Jurkat, Clone E6-1 (cell line): ENCODE measurements around the gene BPI.
"Not testable (repeated sequence)": the region's sequence is repeated elsewhere in the genome, so short reads cannot be mapped to it uniquely, and the experiment has no call there.

ENCODE experiments used
- DNase-seq: peaks from one replicate; pipeline ENCODE4 v3.0.0-alpha.2; 2011; ENCODE audit warnings: low read depth, low spot score
- H3K4me3 ChIP-seq: 2 replicates; pipeline ENCODE4 v1.5.1; 2011; ENCODE audit warnings: mild to moderate bottlenecking, low read length, control low read depth, moderate library complexity

Gene BPI

GRCh38 chr20:38346741-38347140 lies 42.8 kb downstream of the BPI start:
- H3K4me3 ChIP-seq, result no peak overlapping the region
- DNase-seq, result no peak

DNA sequence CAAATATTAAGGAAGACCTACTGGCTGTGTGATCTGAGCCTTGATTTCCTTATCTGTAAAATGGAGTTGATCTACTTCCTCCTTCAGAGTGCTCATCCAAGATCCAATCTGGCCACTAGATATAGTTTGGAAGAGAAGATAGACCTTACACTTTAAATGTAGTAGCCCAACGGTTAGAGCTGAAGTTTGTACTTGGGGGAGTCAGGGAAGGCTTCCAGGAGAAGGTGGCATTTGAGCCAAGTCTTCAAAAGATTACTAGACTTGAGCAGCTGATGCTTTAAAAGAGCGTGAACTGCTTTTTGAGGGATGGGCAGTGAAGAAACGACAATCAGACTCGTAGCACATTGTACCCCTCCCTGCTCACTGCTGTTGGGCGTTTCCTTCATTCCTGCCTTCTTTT lies 45.9 kb downstream of the BPI start:
- no peak overlapping the region for H3K4me3 ChIP-seq

GRCh38 chr20:38350879-38351775 lies 47.2 kb downstream of the BPI start:
- no peak overlapping the region for H3K4me3 ChIP-seq
- no peak for DNase-seq

More for the DNA sequence above, 45.9 kb downstream of the BPI start:
- no peak for DNase-seq

GRCh38 chr20:38353316-38353715 lies 49.4 kb downstream of the BPI start:
- no peak for DNase-seq
- no peak overlapping the region for H3K4me3 ChIP-seq

DNA sequence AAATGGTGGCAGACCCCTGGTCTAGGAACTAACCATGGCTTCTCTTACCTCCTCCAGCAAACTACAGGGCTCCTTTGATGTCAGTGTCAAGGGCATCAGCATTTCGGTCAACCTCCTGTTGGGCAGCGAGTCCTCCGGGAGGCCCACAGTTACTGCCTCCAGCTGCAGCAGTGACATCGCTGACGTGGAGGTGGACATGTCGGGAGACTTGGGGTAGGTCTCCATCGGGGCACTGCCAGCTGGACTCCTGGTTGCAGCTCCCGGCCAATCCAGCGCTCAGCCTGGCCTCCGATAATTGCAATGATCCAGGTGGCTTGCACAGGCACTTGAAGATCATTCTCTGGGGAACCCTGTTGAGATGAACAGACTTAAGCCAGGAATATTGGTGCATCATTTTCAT lies 50.3 kb downstream of the BPI start:
- DNase-seq, result no peak
- no peak overlapping the region for H3K4me3 ChIP-seq

GRCh38 chr20:38355161-38356012 lies 51.4 kb downstream of the BPI start:
- no peak overlapping the region for H3K4me3 ChIP-seq
- no peak for DNase-seq

DNA sequence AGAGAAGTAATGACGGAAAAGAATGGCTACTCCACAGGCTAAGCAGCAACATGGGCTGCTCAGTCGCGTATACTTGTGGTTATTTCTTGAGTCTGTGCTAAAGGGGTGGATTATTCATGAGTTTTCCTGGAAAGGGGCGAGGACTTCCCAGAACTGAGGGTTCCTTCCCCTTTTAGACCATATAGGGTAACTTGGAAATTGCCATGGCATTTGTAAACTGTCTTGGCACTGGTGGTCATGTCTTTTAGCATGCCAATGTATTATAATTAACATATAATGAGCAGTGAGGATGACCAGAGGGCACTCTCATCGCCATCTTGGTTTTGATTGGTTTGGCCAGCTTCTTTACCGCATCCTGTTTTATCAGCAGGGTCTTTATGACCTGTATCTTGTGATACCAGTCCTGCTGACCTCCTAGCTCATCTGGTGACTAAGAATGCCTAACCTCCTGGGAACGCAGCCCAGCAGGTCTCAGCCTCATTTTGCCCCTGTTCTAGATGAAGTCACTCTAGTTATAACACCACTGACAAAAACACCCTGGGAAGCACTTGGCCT lies 53.8 kb downstream of the BPI start:
- no peak for DNase-seq
- no peak overlapping the region for H3K4me3 ChIP-seq

- no peak for DNase-seq
- H3K4me3 ChIP-seq, result no peak overlapping the region
Measured at GRCh38 chr20:38358556-38358955, 54.6 kb downstream of the BPI start.

DNA sequence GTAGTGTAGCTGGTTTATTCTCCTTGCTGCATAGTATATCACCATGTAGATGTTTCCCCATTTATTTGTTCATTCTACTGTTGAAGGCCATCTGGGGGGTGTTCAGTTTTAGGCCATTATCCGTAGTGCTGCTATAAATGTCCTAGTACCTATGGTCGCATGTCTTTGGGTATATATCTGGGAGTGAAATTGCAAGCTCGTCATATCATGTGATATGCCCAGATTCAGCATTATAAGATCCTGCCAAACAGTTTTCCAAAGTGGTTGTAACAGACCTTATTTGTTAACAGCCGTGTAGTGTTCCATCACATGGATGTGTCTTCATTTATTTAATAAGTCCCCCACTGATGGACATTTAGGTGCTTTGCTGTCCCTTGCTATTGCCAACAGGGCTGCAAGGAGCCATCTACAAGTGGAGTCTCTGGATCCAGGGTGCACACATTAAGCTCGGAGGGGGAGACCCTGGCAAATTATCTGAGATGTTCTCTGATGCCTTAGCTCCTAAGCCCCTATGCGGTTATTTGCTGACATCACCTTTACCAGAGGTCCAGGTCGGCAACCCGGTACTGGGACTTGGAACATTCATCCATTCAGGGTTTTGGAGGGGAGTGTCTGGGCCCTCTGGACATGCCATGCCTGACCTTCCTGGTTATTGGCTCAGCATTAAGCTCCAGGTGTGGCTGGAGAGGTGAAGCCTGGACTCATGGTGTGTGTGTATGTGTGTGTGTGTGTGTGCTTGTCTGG lies 59.2 kb downstream of the BPI start:
- no peak for DNase-seq
- H3K4me3 ChIP-seq, result no peak overlapping the region

DNA sequence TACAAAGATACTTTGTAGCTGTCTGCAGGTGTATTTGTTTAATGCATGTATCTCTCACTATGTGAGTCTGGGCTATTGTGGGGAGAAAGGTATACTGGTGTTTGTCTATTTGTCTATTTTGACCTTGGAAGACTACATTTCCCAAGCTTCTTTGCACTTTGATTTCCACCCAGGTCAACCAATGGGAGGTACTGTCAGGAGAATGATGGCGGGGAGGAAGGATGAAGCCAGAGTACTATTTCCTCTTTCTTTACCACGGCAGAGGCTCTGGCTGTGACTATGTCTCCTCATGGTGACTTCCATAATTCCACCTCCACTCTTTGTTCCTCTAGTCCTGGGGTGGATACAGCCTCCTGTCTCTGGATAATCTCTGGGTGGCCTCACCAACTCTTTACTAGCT lies 65.4 kb downstream of the BPI start:
- DNase-seq, result peak; percentile 27
- no peak overlapping the region for H3K4me3 ChIP-seq

GRCh38 chr20:38372806-38373205 lies 68.8 kb downstream of the BPI start:
- H3K4me3 ChIP-seq, result no peak overlapping the region
- DNase-seq, result no peak

DNA sequence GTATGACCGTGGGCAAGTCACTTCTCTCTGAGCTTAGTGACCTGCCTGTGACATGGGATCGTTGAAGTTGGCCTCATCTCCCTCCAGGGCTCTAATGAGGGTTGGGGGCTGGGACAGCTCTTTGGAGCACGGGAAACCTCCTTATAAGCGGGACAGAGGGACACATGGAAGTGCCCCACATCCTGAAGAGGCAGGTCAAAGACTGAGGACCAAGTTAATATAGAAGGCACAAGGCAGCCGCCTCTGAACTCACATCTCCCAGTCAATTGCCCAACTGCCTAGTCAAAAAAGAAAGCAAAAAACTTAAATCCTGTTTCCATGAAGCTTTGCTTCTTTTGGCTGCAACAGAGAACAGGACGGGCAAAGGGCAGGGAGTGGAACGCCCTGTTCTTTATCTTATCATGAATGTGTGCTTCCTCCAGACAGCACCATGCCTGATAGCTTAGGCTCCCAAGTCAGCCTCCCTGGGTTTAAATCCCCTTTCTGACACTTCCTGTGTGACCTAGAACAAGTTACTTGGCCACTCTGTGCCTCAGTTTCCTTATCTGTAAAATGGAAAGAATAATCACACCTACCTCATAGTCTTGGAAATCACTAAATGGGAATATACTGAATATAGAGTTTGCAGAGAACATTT lies 69.4 kb downstream of the BPI start:
- no peak overlapping the region for H3K4me3 ChIP-seq
- no peak for DNase-seq

GRCh38 chr20:38373898-38374297 lies 69.9 kb downstream of the BPI start:
- DNase-seq, result no peak
- no peak overlapping the region for H3K4me3 ChIP-seq

- no peak for DNase-seq
- H3K4me3 ChIP-seq, result no peak overlapping the region
Measured at GRCh38 chr20:38377039-38377685, 73.2 kb downstream of the BPI start.

GRCh38 chr20:38377838-38378237 lies 73.9 kb downstream of the BPI start:
- H3K4me3 ChIP-seq, DNase-seq: not testable (repeated sequence)

GRCh38 chr20:38383147-38383546 lies 79.2 kb downstream of the BPI start:
- no peak overlapping the region for H3K4me3 ChIP-seq
- no peak for DNase-seq

DNA sequence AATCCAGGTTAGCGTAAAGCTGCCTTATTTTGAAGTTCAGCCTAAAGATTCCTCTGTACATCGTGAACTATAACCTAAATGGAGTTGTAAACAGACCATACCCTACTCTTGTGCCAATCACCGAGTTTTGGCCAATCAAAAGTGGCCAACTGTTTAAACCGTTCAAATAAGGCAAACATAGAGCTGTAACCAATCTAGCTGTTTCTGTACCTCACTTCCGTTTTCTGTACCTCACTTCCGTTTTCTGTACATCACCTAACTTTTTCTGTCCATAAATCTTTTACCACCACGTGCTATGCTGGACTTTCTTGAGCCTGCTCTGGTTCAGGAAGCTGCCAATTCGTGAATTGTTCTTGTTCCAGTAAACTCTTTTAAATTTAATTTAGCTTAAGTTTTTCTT lies 82.0 kb downstream of the BPI start:
- no peak for DNase-seq
- no peak overlapping the region for H3K4me3 ChIP-seq

- no peak for DNase-seq
- H3K4me3 ChIP-seq, result no peak overlapping the region
Measured at GRCh38 chr20:38386851-38387250, 82.9 kb downstream of the BPI start.
